ENCODE measurements around the gene DMD.

DNA sequence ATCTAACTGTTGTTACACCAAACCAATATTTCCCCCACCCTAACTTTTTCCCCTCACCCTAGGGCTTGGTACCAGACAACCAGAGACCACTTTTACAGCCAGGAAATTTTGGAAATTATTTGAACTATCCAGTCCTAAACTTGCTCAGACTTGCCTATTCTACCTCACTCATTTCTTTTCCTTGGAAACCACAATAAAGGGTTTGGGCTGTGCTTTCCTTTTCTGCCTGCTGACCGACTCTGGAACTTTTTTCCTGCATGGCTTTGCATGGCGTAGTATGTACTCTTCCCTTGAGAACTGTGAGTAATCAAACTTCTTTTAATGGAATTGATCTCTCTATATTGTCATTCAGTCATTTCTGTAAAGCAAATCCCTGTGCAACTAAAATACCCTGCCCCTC lies 1623.0 kb downstream of the DMD start:
- TF ChIP-seq CTCF (IDR thresholded peaks at IDR 0.05) (no peak), POLR2A (IDR thresholded peaks at IDR 0.05) (no peak)
